Esophagus muscularis mucosa (tissue), 4 donors: Measurements from ENCODE around the gene PPP1R37. TPM values are rescaled to one million over a fixed set of nuclear protein-coding genes. Genes with fewer than 3 reads are reported as not detected.

ENCODE experiments used
- DNase-seq: peaks from one replicate; pipeline ENCODE4 v3.0.0-alpha.2; 2017; ENCODE audit errors: extremely low spot score
- H3K27ac ChIP-seq, 4 donors: fragments of 200-600 bp; sonication (generic); replicated peaks in 1 of 4; 1 replicate in 3 of 4; 2 replicates in 1 of 4; pipeline ENCODE4 v1.5.1; 2016 to 2019; ENCODE audit warnings: mild to moderate bottlenecking in 1 of 4
- H3K27me3 ChIP-seq, 4 donors: fragments of 200-600 bp; sonication (generic); one replicate each; pipeline versions ENCODE4 v1.5.1 to v1.6.0; 2016 to 2019
- H3K36me3 ChIP-seq, 4 donors: fragments of 200-600 bp; sonication (generic); one replicate each; pipeline ENCODE4 v1.5.1; 2016 to 2019
- H3K4me1 ChIP-seq, 4 donors: fragments of 200-600 bp; sonication (generic); one replicate each; pipeline ENCODE4 v1.5.1; 2016 to 2019
- H3K4me3 ChIP-seq, 4 donors: fragments of 200-600 bp; sonication (generic); 1 replicate in 2 of 4; 2 replicates in 2 of 4; pipeline ENCODE4 v1.5.1; 2016 to 2019; ENCODE audit warnings: mild to moderate bottlenecking in 4 of 4, moderate library complexity in 1 of 4
- H3K9me3 ChIP-seq, 4 donors: fragments of 200-600 bp; sonication (generic); 1 replicate in 3 of 4; 2 replicates in 1 of 4; pipeline ENCODE4 v1.5.1; 2016 to 2019
- EP300 ChIP-seq: sonication (generic); formaldehyde crosslinking; IDR thresholded peaks from one replicate; pipeline ENCODE4 v1.6.1; 2017; ENCODE audit warnings: antibody characterized with exemption
- POLR2A ChIP-seq: fragments of 450-650 bp; IDR thresholded peaks from one replicate; pipeline ENCODE4 v1.6.1; 2017; ENCODE audit warnings: antibody characterized with exemption, moderate library complexity, mild to moderate bottlenecking, low read depth
- POLR2AphosphoS5 ChIP-seq, 2 donors: sonication (generic); formaldehyde crosslinking; IDR thresholded peaks; one replicate each; pipeline ENCODE4 v1.6.1; 2017; ENCODE audit warnings: antibody characterized with exemption in 2 of 2
- WGBS: methylation state at CpG from one replicate; pipeline ENCODE4 v1.1.5; 2018; 5-methylcytosine and 5-hydroxymethylcytosine counted together
- intact Hi-C: fragments of 100-400 bp; cut with DNase I; formaldehyde crosslinking; loops from one replicate; pipeline ENCODE4 v1.15.1; 2023
- total RNA-seq, 4 donors: library from RNA; depleted of rRNA; stranded (reverse); fragments of >200 nt; gene quantifications; one replicate each; pipeline versions ENCODE4 v1.1.0 to v1.2.1, GENCODE V29; 2016
- TF ChIP-seq, protein P1 (sequence below), 3 experiments: fragments of 200-600 bp in 2 of 3; fragments of 450-650 bp in 1 of 3; sonication (generic) in 2 of 3; IDR thresholded peaks; one replicate each; pipeline ENCODE4 v1.5.1; 2017 to 2019; ENCODE audit warnings: antibody characterized with exemption in 3 of 3, mild to moderate bottlenecking in 2 of 3, moderate library complexity in 1 of 3

The PPP1R37 gene
- total RNA-seq, 4 donors from 2014 or later: 21.0 to 46.7 (median 28.3) TPM

DNA sequence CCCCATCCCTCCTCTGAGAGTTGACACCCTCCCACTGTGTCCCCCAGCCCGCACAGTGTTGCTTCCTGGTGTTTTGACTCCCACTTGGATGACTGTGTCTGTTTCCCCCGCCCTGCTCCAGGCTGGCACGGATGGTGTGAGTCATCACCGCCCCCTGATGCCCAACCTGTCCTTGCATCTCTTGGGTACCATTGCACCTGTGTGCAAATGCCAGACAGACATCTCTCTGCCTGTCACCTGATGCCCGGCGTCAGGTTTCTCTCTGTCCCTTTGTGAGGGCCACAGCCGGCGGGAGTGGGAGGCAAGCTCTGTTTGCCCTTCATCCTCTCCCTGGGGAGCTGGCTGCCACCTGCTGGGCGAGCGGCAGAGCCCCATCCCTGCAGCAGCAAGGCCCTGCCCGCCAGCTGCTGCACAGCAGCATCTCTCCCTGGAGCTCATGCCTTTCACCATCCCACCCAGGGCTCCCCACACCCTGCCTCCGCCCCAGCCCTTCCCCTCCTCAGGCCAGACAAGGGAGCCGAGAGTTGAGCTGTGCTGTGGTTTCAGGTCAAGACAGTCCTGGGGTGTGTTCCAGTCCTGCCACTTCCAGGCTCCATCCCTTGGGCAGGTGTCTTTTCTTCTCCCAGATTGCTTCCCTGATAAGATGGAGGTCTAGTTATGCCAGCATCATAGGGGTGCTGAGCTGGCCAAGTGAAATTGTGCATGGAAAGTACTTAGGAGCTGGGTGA, 38.1 kb downstream of the PPP1R37 start:
- intact Hi-C loops: no loop called here
- H3K4me1 ChIP-seq: peaks cover 0 to 8% (median 4%) of the 10 kb centered on the region in 4 donors
- H3K9me3 ChIP-seq: no peaks in the 10 kb centered on the region
- no peak overlapping the region for H3K4me3 ChIP-seq
- no peak for TF ChIP-seq POLR2A
- TF ChIP-seq EP300: no peak
- TF ChIP-seq POLR2AphosphoS5 (IDR thresholded peaks at IDR 0.05): no peak
- TF ChIP-seq, protein P1, sequence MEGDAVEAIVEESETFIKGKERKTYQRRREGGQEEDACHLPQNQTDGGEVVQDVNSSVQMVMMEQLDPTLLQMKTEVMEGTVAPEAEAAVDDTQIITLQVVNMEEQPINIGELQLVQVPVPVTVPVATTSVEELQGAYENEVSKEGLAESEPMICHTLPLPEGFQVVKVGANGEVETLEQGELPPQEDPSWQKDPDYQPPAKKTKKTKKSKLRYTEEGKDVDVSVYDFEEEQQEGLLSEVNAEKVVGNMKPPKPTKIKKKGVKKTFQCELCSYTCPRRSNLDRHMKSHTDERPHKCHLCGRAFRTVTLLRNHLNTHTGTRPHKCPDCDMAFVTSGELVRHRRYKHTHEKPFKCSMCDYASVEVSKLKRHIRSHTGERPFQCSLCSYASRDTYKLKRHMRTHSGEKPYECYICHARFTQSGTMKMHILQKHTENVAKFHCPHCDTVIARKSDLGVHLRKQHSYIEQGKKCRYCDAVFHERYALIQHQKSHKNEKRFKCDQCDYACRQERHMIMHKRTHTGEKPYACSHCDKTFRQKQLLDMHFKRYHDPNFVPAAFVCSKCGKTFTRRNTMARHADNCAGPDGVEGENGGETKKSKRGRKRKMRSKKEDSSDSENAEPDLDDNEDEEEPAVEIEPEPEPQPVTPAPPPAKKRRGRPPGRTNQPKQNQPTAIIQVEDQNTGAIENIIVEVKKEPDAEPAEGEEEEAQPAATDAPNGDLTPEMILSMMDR (IDR thresholded peaks at IDR 0.05): no peak
- H3K27me3 ChIP-seq: no peaks in the 10 kb centered on the region
- H3K36me3 ChIP-seq: peaks cover 0 to 8% (median 0%) of the 10 kb centered on the region in 4 donors
- no peak for DNase-seq
- H3K27ac ChIP-seq: no peak overlapping the region
- 59% methylated on average over 12 of the region's 13 CpGs for WGBS

DNA sequence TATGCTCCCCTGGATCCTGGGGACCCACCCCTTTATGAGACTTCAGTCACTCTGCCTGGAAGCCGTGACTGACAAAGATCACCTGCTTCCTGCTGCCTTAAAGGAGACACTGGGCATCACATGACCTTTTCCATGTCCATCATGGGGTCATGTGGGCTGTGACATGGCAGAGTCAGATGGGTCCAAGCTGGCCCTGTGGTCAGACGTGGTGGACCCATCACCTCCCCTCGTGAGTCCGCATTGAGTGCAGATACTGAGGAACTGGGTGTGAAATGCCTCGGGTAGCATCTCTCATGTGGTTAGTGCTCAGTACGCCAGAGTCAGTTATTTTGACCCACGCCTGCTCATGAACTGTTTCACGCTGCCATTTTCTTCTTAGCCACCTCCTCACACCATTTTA, 40.7 kb downstream of the PPP1R37 start:
- H3K4me3 ChIP-seq: no peak overlapping the region
- DNase-seq: no peak
- peaks cover 12 to 23% (median 21%) of the 10 kb centered on the region in 4 donors for H3K4me1 ChIP-seq
- no peaks in the 10 kb centered on the region for H3K9me3 ChIP-seq
- TF ChIP-seq, protein P1 (IDR thresholded peaks at IDR 0.05): no peak
- TF ChIP-seq POLR2A (no peak), EP300 (no peak), POLR2AphosphoS5 (IDR thresholded peaks at IDR 0.05) (no peak)
- no peak overlapping the region for H3K27ac ChIP-seq
- 94% methylated on average over 8 of the region's 8 CpGs for WGBS
- peaks cover 0 to 4% (median 0%) of the 10 kb centered on the region in 4 donors for H3K36me3 ChIP-seq
- no peaks in the 10 kb centered on the region for H3K27me3 ChIP-seq
- intact Hi-C loops: no loop called here

DNA sequence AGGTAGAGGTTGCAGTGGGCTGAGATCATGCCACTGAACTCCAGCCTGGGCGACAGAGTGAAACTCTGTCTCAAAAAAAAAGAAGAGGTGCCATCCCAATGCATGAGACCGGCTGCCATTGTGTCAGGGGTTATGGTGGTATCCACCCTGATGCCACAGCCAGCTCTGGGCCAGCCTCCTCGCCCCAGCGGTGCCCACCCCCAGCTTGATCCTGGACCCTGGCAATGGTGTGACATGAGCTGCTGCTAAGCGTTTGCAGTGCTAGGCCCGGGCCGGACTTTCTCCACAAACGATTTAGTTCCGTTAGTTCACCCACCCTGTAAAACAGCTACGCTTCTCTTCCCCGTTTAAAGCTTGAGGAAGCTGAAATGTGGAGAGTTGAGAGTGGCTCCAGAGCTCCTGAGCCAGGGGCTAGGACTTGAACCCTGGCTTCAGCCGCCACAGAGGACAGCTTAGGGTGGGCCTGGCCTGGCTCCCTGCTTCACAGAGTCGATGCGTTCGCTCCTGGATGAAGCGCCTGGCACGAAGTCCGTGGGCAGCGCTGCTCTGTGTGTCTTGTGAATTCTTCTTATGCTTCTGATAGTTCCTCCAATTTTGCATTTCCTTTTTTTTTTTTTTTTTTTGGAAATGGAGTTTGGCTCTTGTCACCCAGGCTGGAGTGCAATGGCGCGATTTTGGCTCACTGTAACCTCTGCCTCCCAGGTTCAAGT, 42.4 kb downstream of the PPP1R37 start:
- intact Hi-C loops: no loop called here
- no peaks in the 10 kb centered on the region for H3K27me3 ChIP-seq
- peaks cover 0 to 7% (median 2%) of the 10 kb centered on the region in 4 donors for H3K36me3 ChIP-seq
- TF ChIP-seq POLR2A (no peak), EP300 (no peak), POLR2AphosphoS5 (IDR thresholded peaks at IDR 0.05) (no peak)
- TF ChIP-seq, protein P1 (IDR thresholded peaks at IDR 0.05): no peak
- H3K27ac ChIP-seq: no peak overlapping the region
- no peaks in the 10 kb centered on the region for H3K9me3 ChIP-seq
- WGBS: 92% methylated on average over 20 of the region's 21 CpGs
- no peak for DNase-seq
- peaks cover 12 to 23% (median 19%) of the 10 kb centered on the region in 4 donors for H3K4me1 ChIP-seq
- no peak overlapping the region for H3K4me3 ChIP-seq

DNA sequence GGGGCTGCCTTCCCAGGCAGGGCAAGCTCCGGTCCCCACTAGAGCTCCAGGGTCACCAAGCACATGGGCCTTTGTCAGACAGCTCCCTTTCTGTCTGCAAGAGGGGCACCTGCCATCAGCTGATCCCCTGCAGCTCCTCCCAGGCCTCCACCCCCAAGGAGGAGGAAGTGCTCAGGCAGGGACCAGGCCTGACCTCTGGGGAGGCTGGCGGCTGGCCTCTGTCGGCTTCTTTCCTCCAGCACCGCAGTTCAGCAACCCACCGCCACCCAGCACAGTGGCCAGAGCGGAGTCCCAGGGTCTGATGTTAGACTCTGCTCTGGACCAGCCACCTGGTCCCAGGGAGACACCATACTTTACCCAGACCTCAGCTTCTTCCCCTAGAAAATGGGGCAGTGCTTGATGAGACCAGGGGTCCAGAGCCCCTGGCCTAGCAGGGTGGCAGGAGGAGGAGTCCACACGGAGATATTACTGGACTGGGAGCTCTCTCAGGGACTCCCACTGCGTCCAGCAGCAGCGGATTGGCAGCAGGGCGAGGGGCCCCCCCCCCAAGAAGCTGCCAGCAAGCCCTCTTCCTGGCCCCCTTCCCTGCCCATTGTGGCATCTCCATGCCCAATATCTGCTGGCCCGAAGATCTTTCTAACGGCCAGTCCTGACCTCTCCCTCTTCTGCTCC, 43.7 kb downstream of the PPP1R37 start:
- no peak overlapping the region for H3K4me3 ChIP-seq
- intact Hi-C loops: no loop called here
- H3K27ac ChIP-seq: peak overlapping the region in 3 of 4 donors; percentile 7 to 66 (median 40)
- DNase-seq: no peak
- 47% methylated on average over 7 of the region's 12 CpGs for whole genome bisulfite sequencing
- peaks cover 12 to 23% (median 18%) of the 10 kb centered on the region in 4 donors for H3K4me1 ChIP-seq
- H3K9me3 ChIP-seq: no peaks in the 10 kb centered on the region
- peaks cover 1 to 21% (median 15%) of the 10 kb centered on the region in 4 donors for H3K36me3 ChIP-seq
- no peaks in the 10 kb centered on the region for H3K27me3 ChIP-seq
- TF ChIP-seq POLR2AphosphoS5 (IDR thresholded peaks at IDR 0.05) (no peak), POLR2A (no peak), EP300 (no peak)
- TF ChIP-seq, protein P1 (IDR thresholded peaks at IDR 0.05): no peak
